Endothelial cell of umbilical vein (primary cell): ENCODE data around the gene ABCC5.

Experiments
- CTCF ChIP-seq, 2 donors: IDR thresholded peaks; 1 replicate in 1 of 2; 2 replicates in 1 of 2; pipeline ENCODE4 v1.5.1; 2011; ENCODE audit warnings: low read length in 2 of 2, mild to moderate bottlenecking in 2 of 2, moderate library complexity in 2 of 2, control low read depth in 1 of 2, inconsistent platforms in 1 of 2, low read depth in 1 of 2; ENCODE audit not compliant: insufficient read depth in 1 of 2; ENCODE audit errors: extremely low read depth in 1 of 2
- EZH2 ChIP-seq: IDR thresholded peaks from 2 replicates; pipeline ENCODE4 v1.6.1; 2012; ENCODE audit warnings: borderline replicate concordance, low read depth, mild to moderate bottlenecking, moderate library complexity, low read length, inconsistent platforms; ENCODE audit not compliant: severe bottlenecking
- MAX ChIP-seq: IDR thresholded peaks from 2 replicates; pipeline ENCODE4 v1.6.1; 2011; ENCODE audit not compliant: insufficient read depth, insufficient read length
- MYC ChIP-seq: IDR thresholded peaks from one replicate; pipeline ENCODE4 v1.6.1; 2011; ENCODE audit warnings: mild to moderate bottlenecking, low read depth, low read length
- POLR2A ChIP-seq: IDR thresholded peaks from 2 replicates; pipeline ENCODE4 v1.6.1; 2012; ENCODE audit warnings: low read depth, mild to moderate bottlenecking, control low read depth, low read length
- POLR2AphosphoS5 ChIP-seq: IDR thresholded peaks from 2 replicates; pipeline ENCODE4 v1.6.1; 2012; ENCODE audit warnings: low read depth, mild to moderate bottlenecking, control low read depth, low read length, moderate library complexity; ENCODE audit not compliant: insufficient read depth

GRCh38 chr3:183949690-183950089 lies 68.0 kb downstream of the ABCC5 start:
- TF ChIP-seq CTCF (IDR thresholded peaks at IDR 0.05; ENCODE audit: extremely low read depth in 1 of 2, insufficient read depth in 1 of 2, low read depth in 1 of 2, low read length in 2 of 2) (no peak), EZH2 (no peak), POLR2AphosphoS5 (no peak), MYC (no peak), MAX (no peak), POLR2A (no peak)
